HPDE6-E6E7 (cell line): ENCODE measurements around the gene COA1.
"Not testable (repeated sequence)": the region's sequence is repeated elsewhere in the genome, so short reads cannot be mapped to it uniquely, and the experiment has no call there.

Experiments used
- DNase-seq: peaks from one replicate; pipeline ENCODE4 v3.0.0; 2011; ENCODE audit warnings: missing footprints; ENCODE audit errors: extremely low spot score

COA1 gene

DNA sequence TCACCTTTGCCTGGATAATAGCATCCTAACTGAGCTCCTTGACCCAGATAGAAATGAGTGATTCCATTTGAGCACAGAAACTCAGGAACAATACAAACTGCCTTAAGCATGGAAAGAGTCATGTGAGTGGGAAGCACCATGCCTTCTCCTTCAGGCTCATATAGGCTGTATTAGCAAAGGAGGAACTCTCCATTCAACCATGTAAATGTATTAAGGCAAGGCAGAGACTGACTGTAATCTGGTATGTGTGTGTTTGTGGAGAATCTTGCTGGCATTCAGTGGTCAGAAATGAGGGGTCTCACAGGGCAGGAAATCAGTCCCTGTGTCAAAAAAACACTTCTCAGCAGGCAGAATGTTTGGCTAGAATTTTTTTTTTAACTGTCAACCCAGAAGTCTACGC, 40.2 kb downstream of the COA1 start:
- no peak for DNase-seq

DNA sequence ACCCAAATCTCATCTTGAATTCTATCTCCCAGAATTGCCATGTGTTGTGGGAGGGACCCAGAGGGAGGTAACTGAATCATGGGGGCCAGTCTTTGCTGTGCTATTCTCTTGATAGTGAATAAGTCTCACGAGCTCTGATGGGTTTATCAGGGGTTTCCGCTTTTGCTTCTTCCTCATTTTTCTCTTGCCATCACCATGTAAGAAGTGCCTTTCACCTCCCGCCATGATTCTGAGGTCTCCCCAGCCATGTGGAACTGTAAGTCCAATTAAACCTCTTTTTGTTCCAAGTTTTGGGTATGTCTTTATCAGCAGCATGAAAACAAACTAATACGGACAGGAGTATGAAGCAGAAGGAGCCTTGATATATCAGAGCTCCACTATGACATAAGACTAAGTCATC, 41.5 kb downstream of the COA1 start:
- DNase-seq: not testable (repeated sequence)

DNA sequence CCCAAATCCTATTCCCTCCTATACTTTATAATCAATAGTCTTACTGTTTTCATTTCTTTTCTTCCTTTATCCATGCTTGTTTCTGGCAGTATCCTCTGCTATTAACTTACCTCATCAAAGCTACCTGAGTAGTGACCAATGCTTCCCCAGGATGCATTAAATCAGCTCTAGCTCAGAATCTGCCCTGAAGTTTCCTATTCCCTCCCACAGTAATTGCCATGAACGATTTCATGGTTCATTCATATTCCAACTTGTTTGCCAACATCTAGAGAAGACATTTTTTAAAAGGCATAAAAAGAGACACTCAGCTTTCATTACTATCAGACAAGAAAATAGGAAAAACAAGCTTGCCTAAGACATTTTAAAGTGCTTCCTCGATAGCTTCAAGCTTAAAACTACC, 42.3 kb downstream of the COA1 start:
- DNase-seq: no peak

- no peak for DNase-seq
Observed at GRCh38 chr7:43680736-43681135, 48.6 kb downstream of the COA1 start.

DNA sequence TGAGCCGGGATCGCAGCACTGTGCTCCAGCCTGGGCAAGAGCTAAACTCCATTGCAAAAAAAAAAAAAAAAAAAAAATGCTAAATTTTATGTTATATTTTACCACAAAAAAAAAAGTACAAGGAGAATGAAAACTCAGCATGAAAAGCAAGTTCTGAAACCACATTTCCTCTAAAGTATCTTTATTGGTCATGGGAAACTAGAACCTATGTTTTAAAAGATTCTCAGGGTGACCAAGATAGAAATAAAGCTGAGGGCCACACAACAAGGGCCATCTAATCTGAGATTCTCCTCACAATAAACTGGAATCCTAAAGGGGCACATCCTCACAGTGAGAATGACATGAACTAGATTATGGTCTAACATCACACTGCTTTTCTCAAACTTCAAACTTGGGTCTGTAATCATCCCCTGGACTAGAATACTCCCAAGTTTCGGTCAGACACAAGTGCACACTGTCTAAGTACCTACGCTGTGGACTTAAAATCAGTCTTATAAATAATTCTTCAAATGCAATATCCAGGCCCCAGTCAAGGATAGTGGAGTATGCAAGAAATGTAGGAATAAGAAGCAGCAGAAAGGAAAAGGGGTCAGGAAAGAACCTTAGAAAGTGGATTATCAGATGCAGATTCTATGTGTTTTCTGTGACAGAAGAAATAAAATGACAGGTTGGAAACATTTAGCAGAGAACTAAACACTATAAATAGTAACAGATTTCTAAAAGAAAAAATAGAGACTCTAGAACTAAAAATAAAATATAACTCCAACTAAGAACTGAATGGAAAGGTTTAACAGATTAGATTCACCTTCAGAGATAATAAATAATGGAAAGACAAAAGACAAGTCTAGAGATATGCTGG, 49.9 kb downstream of the COA1 start:
- no peak for DNase-seq

GRCh38 chr7:43678315-43678714, 51.0 kb downstream of the COA1 start:
- DNase-seq: no peak

DNA sequence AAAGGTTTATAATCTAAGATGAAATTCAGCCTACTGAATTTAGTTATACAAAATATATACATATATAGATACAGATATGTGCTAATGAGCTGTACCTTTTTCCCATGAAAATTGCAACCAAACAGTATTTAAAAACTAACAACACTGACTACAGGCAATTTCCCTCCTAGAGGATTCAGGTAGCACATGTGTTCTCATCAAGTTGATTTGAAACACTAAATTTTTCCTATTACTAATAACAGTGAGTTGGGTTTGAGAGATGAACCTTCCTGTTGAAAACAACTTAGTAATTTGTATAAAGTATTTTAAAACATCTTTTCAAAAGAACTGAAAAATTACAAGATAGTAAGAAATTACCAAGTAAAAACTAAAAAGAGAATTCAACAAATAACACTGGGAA, 51.5 kb downstream of the COA1 start:
- DNase-seq: no peak

- peak; percentile 74 for DNase-seq
Observed at GRCh38 chr7:43674559-43675436, 54.5 kb downstream of the COA1 start.

DNA sequence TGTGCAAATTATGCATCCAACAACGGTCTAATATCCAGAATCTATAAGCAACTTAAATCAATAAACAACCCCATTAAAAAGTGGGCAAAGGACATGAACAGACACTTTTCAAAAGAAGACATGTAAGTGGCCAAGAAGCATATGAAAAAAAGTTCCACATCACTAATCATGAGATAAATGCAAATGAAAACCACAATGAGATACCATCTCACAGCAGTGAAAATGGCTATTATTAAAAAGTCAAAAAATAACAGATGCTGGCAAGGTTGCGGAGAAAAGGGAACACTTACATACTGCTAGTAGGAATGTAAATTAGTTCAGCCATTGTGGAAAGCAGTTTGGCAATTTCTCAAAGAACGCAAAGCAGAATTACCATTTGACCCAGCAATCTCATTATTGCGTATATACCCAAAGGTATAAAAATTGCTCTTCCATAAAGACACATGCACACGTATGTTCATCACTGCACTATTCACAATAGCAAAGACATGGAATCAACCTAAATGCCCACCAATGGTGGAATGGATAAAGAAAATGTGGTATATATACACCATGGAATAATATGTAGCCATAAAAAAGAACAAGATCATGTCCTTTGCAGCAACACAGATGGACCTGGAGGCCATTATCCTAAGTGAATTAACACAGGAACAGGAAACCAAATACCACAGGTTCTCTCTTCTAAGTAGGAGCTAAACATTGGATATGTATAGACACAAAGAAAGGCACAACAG, 55.9 kb downstream of the COA1 start:
- not testable (repeated sequence) for DNase-seq

GRCh38 chr7:43671521-43671920, 57.8 kb downstream of the COA1 start:
- DNase-seq: no peak

- no peak for DNase-seq
Observed at GRCh38 chr7:43669286-43670081, 59.8 kb downstream of the COA1 start.

- DNase-seq: no peak
Observed at GRCh38 chr7:43668035-43668434, 61.3 kb downstream of the COA1 start.

DNA sequence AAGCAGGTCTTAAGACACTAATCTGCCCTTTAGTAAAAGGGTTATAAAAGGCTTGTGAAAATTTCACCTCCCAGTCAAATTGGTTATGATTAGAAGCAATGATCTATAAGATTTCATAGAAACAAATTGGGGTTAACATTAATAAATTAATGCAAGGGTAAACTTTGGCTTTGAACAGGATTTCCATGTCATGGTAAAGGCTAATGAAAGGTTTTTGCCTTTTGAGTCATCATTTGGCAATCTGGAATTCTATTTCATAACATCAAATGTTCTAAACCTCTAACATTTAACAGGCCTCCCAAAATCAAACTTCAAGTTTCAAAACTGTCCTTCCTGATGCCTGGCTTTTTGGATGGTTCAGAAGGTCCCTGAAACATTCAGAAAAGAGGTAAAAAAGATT, 62.4 kb downstream of the COA1 start:
- DNase-seq: no peak

GRCh38 chr7:43664681-43665080, 64.6 kb downstream of the COA1 start:
- DNase-seq: no peak

DNA sequence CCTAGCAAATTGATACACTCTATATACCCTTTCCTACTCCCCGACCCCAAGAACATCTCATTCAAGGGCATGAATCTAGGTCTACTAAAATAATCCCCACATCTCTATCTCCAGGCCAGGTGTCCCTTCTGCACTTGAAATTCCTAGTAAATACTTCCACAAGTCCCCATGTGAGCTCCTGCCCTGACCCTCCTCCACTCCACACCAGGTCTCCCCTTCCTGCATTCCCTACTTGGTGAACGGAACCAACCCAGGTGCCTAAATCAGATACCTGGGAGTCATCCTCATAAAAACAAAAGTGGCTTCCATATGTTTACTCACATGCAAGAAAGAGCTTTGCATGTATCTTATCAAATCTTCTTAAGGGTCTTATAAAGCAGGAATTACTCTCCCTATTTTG, 69.2 kb downstream of the COA1 start:
- DNase-seq: no peak

- DNase-seq: no peak
Observed at GRCh38 chr7:43659549-43659896, 69.8 kb downstream of the COA1 start.

- DNase-seq: no peak
Observed at GRCh38 chr7:43658718-43659548, 70.4 kb downstream of the COA1 start.

- no peak for DNase-seq
Observed at GRCh38 chr7:43656997-43657396, 72.3 kb downstream of the COA1 start.

- no peak for DNase-seq
Observed at GRCh38 chr7:43655584-43655983, 73.7 kb downstream of the COA1 start.

- DNase-seq: no peak
Observed at GRCh38 chr7:43653891-43654504, 75.3 kb downstream of the COA1 start.
